ENCODE measurements around the gene ADGRB3. TPM values are rescaled to one million over a fixed set of nuclear protein-coding genes. Genes with fewer than 3 reads are reported as not detected.
"Not testable (repeated sequence)": the region's sequence is repeated elsewhere in the genome, so short reads cannot be mapped to it uniquely, and the experiment has no call there.

ADGRB3 gene
- total RNA-seq, 2 donors from 2014 or later = 0.05 TPM; not detected in 1

DNA sequence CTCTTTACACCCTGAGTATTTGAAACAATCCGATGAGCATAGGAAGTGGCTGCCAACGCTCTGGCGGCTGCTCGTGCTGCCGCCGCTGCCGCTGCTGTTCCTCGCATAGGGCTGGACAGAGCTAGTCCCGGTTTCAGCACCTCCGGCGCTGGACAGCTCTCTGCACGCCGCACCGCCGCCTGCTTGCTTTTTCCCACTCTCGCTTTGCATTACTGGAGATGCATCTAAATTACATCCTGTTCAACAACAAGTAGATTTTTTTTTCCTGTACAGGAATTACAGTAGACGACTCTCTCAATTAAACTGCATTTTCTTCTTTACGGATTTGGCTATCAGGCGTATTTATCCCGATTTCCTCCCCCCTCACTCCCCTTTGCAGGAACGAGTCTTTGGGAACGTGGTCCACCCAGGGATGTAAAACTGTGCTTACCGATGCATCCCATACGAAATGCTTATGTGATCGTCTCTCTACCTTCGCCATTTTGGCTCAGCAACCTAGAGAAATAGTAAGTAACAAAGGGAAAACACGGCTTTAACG, 597.9 kb downstream of the ADGRB3 start:
- H3K27ac Mint-ChIP-seq = no peak overlapping the region
- H3K4me1 Mint-ChIP-seq = no peaks in the 10 kb centered on the region
- H3K36me3 Mint-ChIP-seq (ENCODE audit: low read depth) = no peaks in the 10 kb centered on the region
- H3K9me3 Mint-ChIP-seq = peaks cover 3% of the 10 kb centered on the region
- no peak for ATAC-seq (replicated peaks)
- no peaks in the 10 kb centered on the region for H3K27me3 Mint-ChIP-seq
- no peak overlapping the region for H3K4me3 Mint-ChIP-seq

DNA sequence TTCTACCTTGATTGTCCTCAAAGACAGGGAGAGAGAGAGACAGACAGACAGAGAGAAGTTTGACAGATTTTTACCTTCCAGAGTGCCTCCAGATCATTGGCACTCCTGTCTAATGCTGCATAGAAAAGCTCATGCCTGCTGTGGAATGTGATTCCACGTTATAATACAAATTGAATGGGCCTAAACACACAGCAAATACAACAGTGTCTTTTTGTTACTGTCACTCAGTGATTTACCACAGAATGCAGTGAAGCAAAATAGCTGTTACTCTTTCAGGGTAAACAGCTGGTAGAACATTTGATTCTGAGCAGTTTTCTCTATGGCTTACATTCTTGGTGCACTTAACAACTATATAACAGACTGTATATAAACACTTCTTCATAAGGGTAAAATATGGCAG, 603.0 kb downstream of the ADGRB3 start:
- no peaks in the 10 kb centered on the region for H3K27me3 Mint-ChIP-seq
- no peak overlapping the region for H3K4me3 Mint-ChIP-seq
- H3K27ac Mint-ChIP-seq = no peak overlapping the region
- no peaks in the 10 kb centered on the region for H3K4me1 Mint-ChIP-seq
- H3K36me3 Mint-ChIP-seq (ENCODE audit: low read depth) = no peaks in the 10 kb centered on the region
- no peak for ATAC-seq (replicated peaks)
- no peaks in the 10 kb centered on the region for H3K9me3 Mint-ChIP-seq

DNA sequence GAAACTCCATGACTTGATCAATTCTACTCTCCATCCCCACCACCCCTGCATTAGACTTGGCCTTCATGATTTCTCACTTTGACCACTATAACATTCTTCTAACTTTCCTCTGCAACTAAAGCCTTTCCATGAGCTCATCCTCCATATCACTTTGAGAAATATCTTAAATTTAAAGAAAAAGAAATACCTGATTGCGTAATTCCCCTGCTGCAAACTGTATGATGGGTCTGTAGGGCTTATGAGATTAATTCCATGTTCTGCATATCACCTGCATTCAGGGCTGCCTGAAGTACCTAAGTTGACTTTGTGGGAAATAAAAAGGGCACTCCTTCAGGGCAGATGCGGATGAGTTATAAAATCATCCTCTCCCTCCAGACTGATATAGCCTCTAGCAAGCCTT, 611.9 kb downstream of the ADGRB3 start:
- no peak for ATAC-seq (replicated peaks)
- Mint-ChIP-seq H3K9me3 (no peaks in the 10 kb centered on the region), H3K4me1 (no peaks in the 10 kb centered on the region), H3K27me3 (no peaks in the 10 kb centered on the region), H3K4me3 (no peak overlapping the region), H3K27ac (no peak overlapping the region), H3K36me3 (ENCODE audit: low read depth) (no peaks in the 10 kb centered on the region)

DNA sequence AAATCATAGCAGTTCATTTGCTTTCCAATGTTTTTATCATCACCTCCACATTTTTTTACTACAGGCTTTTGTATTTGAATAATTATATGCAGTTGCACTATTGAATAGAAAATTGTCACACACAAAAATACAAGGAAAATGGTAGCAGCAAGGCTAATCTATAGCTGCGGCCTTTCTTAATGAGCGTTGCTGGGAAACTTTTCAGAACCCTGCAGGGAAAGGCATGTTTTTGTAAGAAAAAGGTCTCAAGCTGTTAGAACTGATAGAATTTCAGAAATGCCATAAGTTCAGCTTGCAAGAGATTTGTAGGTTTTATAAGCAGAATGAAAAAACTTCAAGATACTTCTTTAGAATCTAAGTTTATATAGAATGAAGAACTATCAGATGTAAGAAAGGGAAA, 625.9 kb downstream of the ADGRB3 start:
- H3K36me3 Mint-ChIP-seq (ENCODE audit: low read depth) = no peaks in the 10 kb centered on the region
- H3K4me1 Mint-ChIP-seq = no peaks in the 10 kb centered on the region
- no peaks in the 10 kb centered on the region for H3K27me3 Mint-ChIP-seq
- no peak overlapping the region for H3K4me3 Mint-ChIP-seq
- H3K9me3 Mint-ChIP-seq = peaks cover 7% of the 10 kb centered on the region
- no peak for ATAC-seq (replicated peaks)
- no peak overlapping the region for H3K27ac Mint-ChIP-seq

DNA sequence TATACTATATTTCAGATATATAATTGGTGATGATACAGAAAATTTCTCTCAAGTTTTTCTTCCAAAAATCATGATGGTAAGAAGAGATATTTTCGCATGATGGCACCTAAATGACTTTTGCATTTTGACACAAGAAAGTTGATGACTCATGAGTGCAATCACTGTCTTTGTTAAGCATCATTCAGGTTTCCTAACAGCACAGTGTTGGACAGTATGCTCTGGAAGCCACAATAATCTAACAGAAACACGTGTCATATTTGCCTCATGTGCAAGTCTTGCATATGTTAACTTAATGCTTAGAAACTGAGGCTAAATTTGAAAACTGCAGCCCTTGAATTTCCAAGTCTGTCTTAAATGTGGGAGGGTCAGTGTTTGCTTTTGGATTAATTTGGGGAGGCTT, 628.2 kb downstream of the ADGRB3 start:
- no peak for ATAC-seq (replicated peaks)
- Mint-ChIP-seq H3K4me3 (no peak overlapping the region), H3K4me1 (no peaks in the 10 kb centered on the region), H3K27me3 (no peaks in the 10 kb centered on the region), H3K9me3 (peaks cover 3% of the 10 kb centered on the region), H3K27ac (no peak overlapping the region), H3K36me3 (ENCODE audit: low read depth) (no peaks in the 10 kb centered on the region)

DNA sequence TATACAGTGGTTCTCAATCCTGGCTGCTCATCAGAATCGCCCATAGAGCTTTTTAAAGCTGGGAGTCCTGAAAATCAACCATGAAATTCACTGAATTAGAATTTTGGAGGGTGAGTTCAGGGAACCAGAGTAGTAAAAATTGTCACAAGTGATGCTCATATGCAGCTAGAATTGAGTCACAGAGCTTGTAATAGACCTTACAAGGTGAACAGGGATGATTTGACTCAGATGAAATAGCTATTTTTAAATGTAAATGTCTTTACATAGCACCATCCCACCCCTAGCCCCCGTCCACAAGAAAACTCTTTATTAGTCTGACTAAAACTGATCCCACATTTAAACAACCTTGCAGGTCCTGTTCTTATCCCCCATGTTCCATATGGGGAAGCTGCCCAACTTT, 630.0 kb downstream of the ADGRB3 start:
- ATAC-seq (replicated peaks) = no peak
- Mint-ChIP-seq H3K9me3 (no peaks in the 10 kb centered on the region), H3K4me3 (no peak overlapping the region), H3K27ac (no peak overlapping the region), H3K4me1 (no peaks in the 10 kb centered on the region), H3K36me3 (ENCODE audit: low read depth) (no peaks in the 10 kb centered on the region), H3K27me3 (no peaks in the 10 kb centered on the region)

DNA sequence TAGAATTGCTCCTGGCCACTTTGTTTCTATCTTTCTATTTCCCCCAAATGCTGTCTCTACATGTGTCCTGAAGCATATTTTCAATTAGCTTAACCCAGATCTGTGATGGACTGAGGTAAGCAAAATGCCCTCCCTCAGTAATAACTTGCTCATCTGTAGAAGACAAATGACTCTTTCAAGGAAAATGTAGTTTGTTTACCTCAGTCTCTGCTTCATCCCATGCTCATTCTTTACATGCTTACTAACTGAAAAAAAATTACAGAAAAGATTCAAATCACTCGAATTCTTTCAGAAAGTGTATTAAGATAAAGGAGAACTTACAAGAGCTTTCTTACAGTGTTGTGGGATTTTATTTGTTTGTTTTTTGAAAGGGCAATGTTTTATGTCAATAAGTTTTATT, 630.6 kb downstream of the ADGRB3 start:
- H3K36me3 Mint-ChIP-seq (ENCODE audit: low read depth) = no peaks in the 10 kb centered on the region
- no peak overlapping the region for H3K27ac Mint-ChIP-seq
- H3K9me3 Mint-ChIP-seq = no peaks in the 10 kb centered on the region
- no peak overlapping the region for H3K4me3 Mint-ChIP-seq
- no peaks in the 10 kb centered on the region for H3K27me3 Mint-ChIP-seq
- no peak for ATAC-seq (replicated peaks)
- H3K4me1 Mint-ChIP-seq = no peaks in the 10 kb centered on the region

DNA sequence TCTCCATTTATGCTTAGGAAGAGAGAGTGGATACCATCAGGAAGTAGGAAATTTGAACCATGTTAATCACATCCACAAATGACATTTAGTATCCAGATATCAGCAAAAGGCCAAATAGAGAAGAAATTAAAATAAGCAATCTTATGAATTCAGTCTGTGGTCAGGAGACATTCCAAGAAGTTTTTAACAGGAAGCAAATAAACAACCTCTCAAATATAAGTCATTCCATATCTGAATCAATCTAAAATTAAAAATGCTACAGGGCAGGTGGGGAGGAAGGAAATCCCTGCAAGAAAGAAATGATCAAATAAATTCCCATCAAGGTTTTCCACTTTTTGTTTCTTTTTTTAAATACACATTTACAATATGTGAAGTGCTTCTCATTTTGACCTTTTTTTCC, 641.1 kb downstream of the ADGRB3 start:
- ATAC-seq (replicated peaks) = no peak
- Mint-ChIP-seq H3K9me3 (no peaks in the 10 kb centered on the region), H3K27me3 (no peaks in the 10 kb centered on the region), H3K36me3 (ENCODE audit: low read depth) (no peaks in the 10 kb centered on the region), H3K27ac (no peak overlapping the region), H3K4me1 (no peaks in the 10 kb centered on the region), H3K4me3 (no peak overlapping the region)

DNA sequence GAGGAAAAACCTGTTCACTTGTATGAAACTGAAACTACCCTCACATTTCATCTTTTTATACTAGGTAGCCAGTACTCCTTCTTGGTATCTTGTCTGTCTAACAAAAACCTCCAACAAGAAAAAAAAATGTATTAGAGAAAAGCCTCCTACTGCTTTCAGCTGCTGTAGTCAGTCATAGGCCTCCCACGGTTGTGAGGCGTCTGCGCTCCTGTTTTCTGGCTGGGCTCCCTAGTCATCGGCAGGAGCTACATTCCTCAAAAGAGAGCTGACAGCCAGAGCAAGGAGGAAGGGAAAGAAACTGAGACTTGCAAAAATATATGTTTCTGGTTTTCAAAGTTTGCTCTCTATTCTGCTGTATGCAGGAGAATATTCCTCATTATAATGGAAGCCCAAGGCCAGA, 644.7 kb downstream of the ADGRB3 start:
- no peaks in the 10 kb centered on the region for H3K4me1 Mint-ChIP-seq
- H3K9me3 Mint-ChIP-seq = no peaks in the 10 kb centered on the region
- no peak overlapping the region for H3K27ac Mint-ChIP-seq
- no peak overlapping the region for H3K4me3 Mint-ChIP-seq
- H3K27me3 Mint-ChIP-seq = no peaks in the 10 kb centered on the region
- no peaks in the 10 kb centered on the region for H3K36me3 Mint-ChIP-seq (ENCODE audit: low read depth)
- ATAC-seq (replicated peaks) = no peak

DNA sequence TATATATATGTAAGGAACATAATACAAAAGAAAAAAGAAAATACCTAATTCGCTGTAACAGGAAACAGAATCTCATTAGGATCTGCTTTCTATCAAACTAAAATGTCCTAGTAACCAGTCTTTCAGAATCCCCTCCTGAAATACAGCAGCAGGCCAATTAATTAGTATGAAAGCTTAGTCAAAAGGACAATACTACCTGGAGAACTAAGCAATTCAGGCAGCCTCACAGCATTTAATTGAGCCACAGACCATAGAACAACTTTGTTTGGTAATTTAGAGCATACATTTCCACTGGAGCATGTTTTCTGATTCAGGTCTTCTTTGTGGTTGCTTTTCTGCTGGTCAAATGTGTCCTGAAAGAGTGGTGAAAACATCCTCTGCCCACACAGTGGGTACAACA, 645.8 kb downstream of the ADGRB3 start:
- Mint-ChIP-seq H3K27ac (no peak overlapping the region), H3K36me3 (ENCODE audit: low read depth) (no peaks in the 10 kb centered on the region), H3K4me1 (no peaks in the 10 kb centered on the region), H3K9me3 (no peaks in the 10 kb centered on the region), H3K27me3 (no peaks in the 10 kb centered on the region), H3K4me3 (no peak overlapping the region)
- ATAC-seq (replicated peaks) = no peak

DNA sequence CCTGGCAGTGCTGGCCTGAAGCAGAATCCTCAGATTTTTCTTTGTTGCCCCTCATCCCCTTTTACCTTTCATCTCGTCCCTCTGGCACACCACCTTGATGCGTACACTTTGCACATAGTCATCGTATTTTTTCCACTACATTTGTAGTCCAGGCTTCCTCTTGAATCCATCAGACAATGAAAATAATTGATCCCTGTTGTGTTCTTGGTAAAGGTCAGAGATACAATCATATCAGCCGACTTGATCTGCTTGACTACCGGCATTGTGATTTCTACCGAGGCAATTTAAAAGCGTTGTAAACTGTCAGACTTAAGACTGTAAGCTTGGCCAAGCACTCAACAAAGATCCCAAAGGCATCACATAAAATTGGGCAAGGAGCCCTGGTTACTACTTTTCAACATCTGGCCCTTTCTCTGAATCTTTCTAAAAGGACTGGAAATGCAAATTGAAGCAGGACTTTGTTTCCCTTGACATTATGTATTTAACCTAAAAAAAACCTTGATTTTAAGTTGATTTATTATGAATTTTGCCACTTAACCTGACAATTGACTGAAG, 649.2 kb downstream of the ADGRB3 start:
- Mint-ChIP-seq H3K27me3 (no peaks in the 10 kb centered on the region), H3K4me1 (no peaks in the 10 kb centered on the region)
- ATAC-seq (replicated peaks) = no peak

DNA sequence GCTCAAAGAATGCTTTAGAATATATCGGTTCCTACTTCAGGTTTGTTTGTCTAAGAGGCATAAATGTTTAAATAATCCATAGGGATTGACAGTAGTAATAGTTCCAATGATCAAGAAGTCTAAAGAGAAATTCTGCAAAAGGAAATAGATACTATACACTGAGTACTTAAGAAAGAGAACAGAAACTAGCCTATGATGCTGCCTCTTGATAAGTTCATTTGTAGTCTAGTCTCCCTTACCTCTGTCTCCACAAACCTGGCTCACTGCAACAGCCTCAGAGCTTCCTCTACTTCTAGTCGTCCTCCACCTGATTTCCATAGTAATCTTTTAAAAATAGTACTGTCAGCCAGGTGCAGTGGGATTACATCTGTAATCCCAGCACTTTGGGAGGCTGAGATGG, 650.0 kb downstream of the ADGRB3 start:
- no peaks in the 10 kb centered on the region for H3K36me3 Mint-ChIP-seq (ENCODE audit: low read depth)
- H3K4me3 Mint-ChIP-seq = no peak overlapping the region
- H3K4me1 Mint-ChIP-seq = no peaks in the 10 kb centered on the region
- no peak overlapping the region for H3K27ac Mint-ChIP-seq
- no peaks in the 10 kb centered on the region for H3K27me3 Mint-ChIP-seq
- no peaks in the 10 kb centered on the region for H3K9me3 Mint-ChIP-seq
- no peak for ATAC-seq (replicated peaks)

More for the DNA sequence above, 649.2 kb downstream of the ADGRB3 start:
- Mint-ChIP-seq H3K27ac (no peak overlapping the region), H3K4me3 (no peak overlapping the region), H3K9me3 (no peaks in the 10 kb centered on the region), H3K36me3 (ENCODE audit: low read depth) (no peaks in the 10 kb centered on the region)

DNA sequence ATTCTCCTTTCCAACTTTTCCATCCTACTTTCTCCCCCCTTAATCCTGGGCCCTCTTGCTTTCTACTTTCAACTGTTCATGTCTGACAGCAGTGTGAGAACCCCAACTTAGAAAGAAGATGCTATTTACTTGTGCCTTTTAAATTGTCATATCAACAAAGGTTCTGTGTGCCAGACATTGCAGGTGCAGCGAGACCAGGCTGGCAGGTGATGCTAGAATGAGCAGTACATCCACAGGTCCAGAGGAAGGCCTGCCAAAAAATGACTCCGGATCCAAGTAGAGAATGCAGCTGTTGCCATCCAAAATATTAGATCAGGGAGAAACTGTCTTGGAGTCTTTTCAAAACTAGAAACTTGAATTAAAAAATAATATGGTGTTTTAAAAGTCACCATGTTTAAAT, 651.2 kb downstream of the ADGRB3 start:
- no peaks in the 10 kb centered on the region for H3K27me3 Mint-ChIP-seq
- no peaks in the 10 kb centered on the region for H3K36me3 Mint-ChIP-seq (ENCODE audit: low read depth)
- H3K4me3 Mint-ChIP-seq = no peak overlapping the region
- no peak overlapping the region for H3K27ac Mint-ChIP-seq
- ATAC-seq (replicated peaks) = no peak
- no peaks in the 10 kb centered on the region for H3K9me3 Mint-ChIP-seq
- no peaks in the 10 kb centered on the region for H3K4me1 Mint-ChIP-seq

DNA sequence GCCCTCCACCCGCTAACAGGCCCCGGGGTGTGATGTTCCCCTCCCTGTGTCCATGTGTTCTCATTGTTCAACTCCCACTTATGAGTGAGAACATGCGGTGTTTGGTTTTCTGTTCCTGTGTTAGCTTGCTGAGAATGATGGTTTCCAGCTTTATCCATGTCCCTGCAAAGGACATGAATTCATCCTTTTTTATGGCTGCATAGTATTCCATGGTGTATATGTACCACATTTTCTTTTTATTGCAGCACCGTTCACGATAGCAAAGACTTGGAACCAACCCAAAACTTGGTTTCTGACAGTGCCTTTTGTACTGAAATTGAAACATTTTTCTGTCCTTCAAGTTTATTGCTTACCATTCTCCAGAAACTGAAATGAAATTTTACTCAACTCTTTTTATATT, 653.1 kb downstream of the ADGRB3 start:
- ATAC-seq (replicated peaks); H3K27me3 Mint-ChIP-seq; H3K9me3 Mint-ChIP-seq; H3K36me3 Mint-ChIP-seq (ENCODE audit: low read depth); H3K4me1 Mint-ChIP-seq; H3K4me3 Mint-ChIP-seq; H3K27ac Mint-ChIP-seq: not testable (repeated sequence)

DNA sequence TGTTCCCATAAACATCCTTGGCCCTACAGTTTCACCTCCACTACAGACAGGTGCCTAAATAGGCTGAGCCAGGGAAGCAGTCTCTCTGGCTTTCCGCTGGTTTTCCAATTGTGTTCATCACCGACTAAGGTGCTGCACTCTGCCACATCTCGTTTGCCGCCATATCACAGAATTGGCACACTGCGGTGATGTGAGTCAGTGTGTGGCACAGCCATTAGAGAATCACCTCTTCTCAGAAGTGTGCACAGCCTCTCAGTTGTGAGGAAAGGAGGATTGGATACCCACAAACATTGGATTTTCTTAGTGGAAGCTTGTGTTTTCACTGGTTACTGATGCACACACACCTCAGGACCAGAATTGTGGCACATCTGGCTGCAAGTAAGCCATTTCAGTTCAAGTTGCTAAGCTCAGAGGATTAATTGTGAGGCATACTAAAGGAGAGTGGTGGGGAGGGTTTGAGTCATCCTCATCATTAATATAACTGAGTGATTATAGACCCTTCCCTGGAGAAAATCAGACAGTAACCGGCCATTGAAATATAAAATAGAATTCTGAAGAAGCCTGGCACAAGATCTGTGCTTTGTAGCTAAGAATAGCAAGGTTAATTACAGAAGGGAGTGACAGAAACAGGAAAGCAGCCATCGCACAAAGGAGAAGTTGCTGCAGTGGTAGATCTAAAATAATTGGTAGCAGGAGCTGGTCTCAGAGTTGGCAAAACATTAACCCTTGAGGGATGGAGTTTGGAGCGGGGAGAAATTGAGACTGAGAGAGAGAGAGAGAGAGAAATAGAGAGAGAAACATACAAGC, 654.8 kb downstream of the ADGRB3 start:
- Mint-ChIP-seq H3K27me3 (no peaks in the 10 kb centered on the region), H3K27ac (no peak overlapping the region), H3K4me3 (no peak overlapping the region), H3K36me3 (ENCODE audit: low read depth) (no peaks in the 10 kb centered on the region), H3K4me1 (no peaks in the 10 kb centered on the region), H3K9me3 (peaks cover 2% of the 10 kb centered on the region)
- ATAC-seq (replicated peaks) = no peak
